Fibroblast of villous mesenchyme (primary cell): ENCODE data around the gene INVS. TPM values are rescaled to one million over a fixed set of nuclear protein-coding genes. Genes with fewer than 3 reads are reported as not detected.

Source experiments
- DNase-seq: peaks from one replicate; pipeline ENCODE4 v3.0.0-alpha.2; 2010; ENCODE audit warnings: low read depth
- H3K4me3 ChIP-seq: 2 replicates; pipeline ENCODE4 v1.5.1; 2011; ENCODE audit warnings: low read depth, mild to moderate bottlenecking, low read length
- total RNA-seq: library from RNA; depleted of rRNA; stranded (reverse); fragments of >200 nt; gene quantifications from 2 replicates; pipeline ENCODE4 v1.2.3, GENCODE V29; 2012
- TF ChIP-seq, protein P1 (sequence below): IDR thresholded peaks from 2 replicates; pipeline ENCODE4 v1.5.1; 2012; ENCODE audit warnings: low read depth, mild to moderate bottlenecking, low read length; ENCODE audit not compliant: insufficient read depth

The INVS gene
- total RNA-seq, 1 donor: 37.1 TPM

DNA sequence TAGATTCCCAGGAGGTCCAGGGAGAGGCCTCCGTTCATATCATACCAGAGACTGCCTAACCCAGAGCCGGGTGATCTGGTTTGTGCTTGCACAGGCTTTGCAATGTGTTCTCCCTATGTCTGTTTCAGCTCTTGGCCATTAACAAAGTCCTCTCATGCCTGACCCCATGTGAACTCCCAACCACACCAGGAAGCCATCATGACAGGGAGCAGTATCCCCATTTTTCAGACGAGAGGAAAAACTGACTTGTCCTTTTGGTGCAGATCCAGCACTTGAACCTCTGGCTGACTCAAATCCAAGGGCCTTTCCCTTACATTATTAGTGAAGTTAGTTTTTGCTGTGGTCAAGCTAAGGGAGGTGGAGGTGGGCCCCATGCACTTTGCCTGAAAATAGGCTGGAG is 195.3 kb downstream of the INVS start:
- TF ChIP-seq, protein P1, sequence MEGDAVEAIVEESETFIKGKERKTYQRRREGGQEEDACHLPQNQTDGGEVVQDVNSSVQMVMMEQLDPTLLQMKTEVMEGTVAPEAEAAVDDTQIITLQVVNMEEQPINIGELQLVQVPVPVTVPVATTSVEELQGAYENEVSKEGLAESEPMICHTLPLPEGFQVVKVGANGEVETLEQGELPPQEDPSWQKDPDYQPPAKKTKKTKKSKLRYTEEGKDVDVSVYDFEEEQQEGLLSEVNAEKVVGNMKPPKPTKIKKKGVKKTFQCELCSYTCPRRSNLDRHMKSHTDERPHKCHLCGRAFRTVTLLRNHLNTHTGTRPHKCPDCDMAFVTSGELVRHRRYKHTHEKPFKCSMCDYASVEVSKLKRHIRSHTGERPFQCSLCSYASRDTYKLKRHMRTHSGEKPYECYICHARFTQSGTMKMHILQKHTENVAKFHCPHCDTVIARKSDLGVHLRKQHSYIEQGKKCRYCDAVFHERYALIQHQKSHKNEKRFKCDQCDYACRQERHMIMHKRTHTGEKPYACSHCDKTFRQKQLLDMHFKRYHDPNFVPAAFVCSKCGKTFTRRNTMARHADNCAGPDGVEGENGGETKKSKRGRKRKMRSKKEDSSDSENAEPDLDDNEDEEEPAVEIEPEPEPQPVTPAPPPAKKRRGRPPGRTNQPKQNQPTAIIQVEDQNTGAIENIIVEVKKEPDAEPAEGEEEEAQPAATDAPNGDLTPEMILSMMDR: no peak
- DNase-seq: no peak
- no peak overlapping the region for H3K4me3 ChIP-seq

DNA sequence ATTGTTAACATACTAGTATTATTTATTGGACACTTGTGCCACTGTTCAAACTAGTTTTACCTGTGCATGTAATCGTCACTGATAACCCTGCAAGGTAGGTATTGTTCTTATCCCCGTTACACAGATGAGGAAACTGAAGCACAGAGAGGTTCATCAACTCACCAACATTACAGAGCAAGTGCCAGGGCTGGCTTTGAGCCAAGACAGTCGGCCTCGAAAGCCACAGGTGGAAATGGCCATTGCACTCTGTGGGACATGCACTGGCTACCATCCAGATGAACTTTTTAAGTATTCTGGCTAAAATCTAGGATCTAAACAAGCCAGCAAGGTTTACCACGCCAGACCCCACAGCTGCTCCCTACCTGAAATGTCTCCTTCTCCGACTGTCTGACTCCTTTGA is 195.8 kb downstream of the INVS start:
- TF ChIP-seq, protein P1: no peak
- H3K4me3 ChIP-seq: no peak overlapping the region
- no peak for DNase-seq

DNA sequence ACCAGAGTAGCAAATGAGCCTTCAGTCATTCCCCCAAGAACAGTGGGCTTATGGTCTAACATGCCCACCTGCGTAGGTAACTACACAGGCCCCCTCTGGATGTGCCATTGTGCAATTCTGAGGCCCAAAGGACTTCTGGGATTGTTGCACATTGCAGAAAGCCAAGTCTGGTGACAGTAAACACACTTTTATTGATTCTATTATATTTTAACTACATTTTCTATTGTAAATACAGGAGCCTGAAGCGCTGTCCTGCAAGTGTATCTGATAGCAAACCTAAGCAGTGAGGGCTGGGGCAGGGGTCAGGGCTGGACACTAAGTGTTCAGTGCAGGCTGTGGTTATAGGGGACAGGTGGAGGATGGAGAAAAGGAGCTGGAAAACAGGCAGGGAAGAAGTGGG is 196.2 kb downstream of the INVS start:
- H3K4me3 ChIP-seq: no peak overlapping the region
- DNase-seq: no peak
- TF ChIP-seq, protein P1: no peak

DNA sequence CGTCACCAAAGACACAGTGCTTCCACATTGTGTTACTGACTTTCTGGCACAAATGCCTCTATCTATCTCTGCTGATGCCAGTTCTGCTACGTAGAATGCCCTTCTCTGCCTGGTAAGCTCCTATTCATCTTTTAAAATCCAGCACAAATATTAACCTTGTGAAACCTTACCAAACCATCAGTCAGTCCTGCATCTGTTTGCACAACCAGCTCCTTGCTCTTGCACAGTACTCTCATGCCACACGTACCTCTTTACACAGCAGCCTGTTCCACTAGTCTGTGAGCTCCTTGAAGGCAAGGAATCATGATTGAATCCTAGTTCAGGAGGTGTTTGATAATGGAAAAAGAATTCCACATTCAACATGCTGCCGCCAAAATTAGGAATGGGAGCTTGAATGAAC is 197.4 kb downstream of the INVS start:
- H3K4me3 ChIP-seq: no peak overlapping the region
- no peak for DNase-seq
- TF ChIP-seq, protein P1: no peak

DNA sequence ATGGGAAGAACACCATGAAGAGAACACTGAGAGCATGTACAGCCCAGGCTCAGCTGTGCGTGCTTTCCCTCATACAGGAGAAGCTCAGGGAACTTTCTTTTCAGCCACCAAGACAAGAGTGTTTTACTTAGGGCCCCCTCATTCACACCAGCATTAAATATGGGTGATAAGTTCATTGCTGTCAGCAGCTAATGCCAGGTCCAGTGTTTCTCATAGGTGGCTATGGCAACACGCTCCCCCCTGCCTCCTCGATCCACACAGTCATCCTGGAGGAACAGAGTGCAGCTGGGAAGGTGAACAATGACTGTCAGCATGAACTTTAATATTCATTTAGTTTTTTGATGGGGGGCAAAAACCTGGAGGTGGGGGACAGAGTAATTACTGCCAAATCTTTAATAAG is 199.3 kb downstream of the INVS start:
- no peak for DNase-seq
- TF ChIP-seq, protein P1: no peak
- H3K4me3 ChIP-seq: no peak overlapping the region

- H3K4me3 ChIP-seq: no peak overlapping the region
- no peak for DNase-seq
- TF ChIP-seq, protein P1: no peak
Observed at GRCh38 chr9:100303747-100304146, 204.7 kb downstream of the INVS start.

DNA sequence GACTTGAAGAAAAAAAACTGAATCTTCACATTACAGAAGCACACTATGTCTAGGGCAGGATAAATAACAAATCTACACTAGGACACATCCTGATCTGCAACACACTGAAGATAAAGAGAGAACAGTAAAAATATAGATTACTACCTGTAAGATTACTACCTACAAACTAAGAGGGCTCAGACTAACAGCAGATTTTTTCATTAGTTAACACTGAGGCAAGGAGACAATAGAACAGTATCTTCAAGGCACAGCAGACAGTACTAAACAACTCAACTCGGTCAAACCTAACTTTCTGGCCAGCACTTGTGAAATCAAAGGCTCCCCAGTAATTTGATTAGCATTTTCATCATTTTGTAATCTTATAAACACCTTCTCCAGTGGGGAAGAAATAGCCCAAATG is 207.2 kb downstream of the INVS start:
- TF ChIP-seq, protein P1: no peak
- H3K4me3 ChIP-seq: no peak overlapping the region
- DNase-seq: no peak
